ENCODE data around the gene ATP12A.

The ATP12A gene

GRCh38 chr13:24642219-24642618 lies 38.0 kb upstream of the ATP12A start:
- no peak for TF ChIP-seq CTCF (IDR thresholded peaks at IDR 0.05)

GRCh38 chr13:24644036-24644435 lies 36.2 kb upstream of the ATP12A start:
- TF ChIP-seq CTCF (IDR thresholded peaks at IDR 0.05), result no peak

GRCh38 chr13:24648271-24648670 lies 31.9 kb upstream of the ATP12A start:
- TF ChIP-seq CTCF (IDR thresholded peaks at IDR 0.05), result no peak

- TF ChIP-seq CTCF (IDR thresholded peaks at IDR 0.05), result no peak
Observed at GRCh38 chr13:24648983-24649687, 31.1 kb upstream of the ATP12A start.

GRCh38 chr13:24649688-24650043 lies 30.5 kb upstream of the ATP12A start:
- no peak for TF ChIP-seq CTCF (IDR thresholded peaks at IDR 0.05)

- TF ChIP-seq CTCF (IDR thresholded peaks at IDR 0.05), result no peak
Observed at GRCh38 chr13:24650161-24650560, 30.0 kb upstream of the ATP12A start.

- TF ChIP-seq CTCF (IDR thresholded peaks at IDR 0.05), result no peak
Observed at GRCh38 chr13:24651718-24652345, 28.4 kb upstream of the ATP12A start.
